HepG2 (cell line): ENCODE measurements around the gene POPDC2. TPM values are rescaled to one million over a fixed set of nuclear protein-coding genes. Genes with fewer than 3 reads are reported as not detected.

ENCODE experiments used
- ATAC-seq: fragments of 200-7000 bp; cut with Tn5 transposase; 3 replicates; pipeline ENCODE4 v1.9.1; 2020; ENCODE audit warnings: mild to moderate bottlenecking, moderate library complexity
- BruUV-seq: library from RNA; stranded (reverse); fragments of 400-500 nt; replicated peaks from 2 replicates; lab custom pipeline; 2021; lab: Mats Ljungman, UMichigan
- CTCF ChIA-PET: fragments of 300-600 bp; formaldehyde crosslinking; extraction: SDS; loops from one replicate; lab custom pipeline; 2021; ENCODE audit warnings: low total read pairs, inconsistent platforms, low intra/inter-chr PET ratio; lab: Yijun Ruan, JAX
- POLR2A ChIA-PET: fragments of 350-600 bp; sonication (Branson Sonifier 250); formaldehyde crosslinking; loops from one replicate; lab custom pipeline; 2020; ENCODE audit warnings: antibody characterized with exemption, inconsistent platforms; lab: Yijun Ruan, JAX
- DNase-seq: peaks from one replicate; pipeline ENCODE4 v3.0.0-alpha.2; 2015; ENCODE audit warnings: low spot score
- FAIRE-seq: peaks from 3 replicates; lab custom pipeline; 2011; peaks lifted over from hg19 to GRCh38; lab: Jason Lieb, UNC
- H2AFZ ChIP-seq: one replicate; pipeline ENCODE4 v1.6.1; 2011; ENCODE audit warnings: low read length, inconsistent platforms
- H3K27ac ChIP-seq: fragments of 300-600 bp; 3 replicates; pipeline ENCODE4 v1.8.0; 2011; ENCODE audit warnings: mixed run types, mild to moderate bottlenecking, mixed read lengths, low read length, inconsistent platforms; ENCODE audit not compliant: insufficient read depth; ENCODE audit errors: extremely low read length
- H3K27me3 ChIP-seq, 2 experiments: fragments of 200-600 bp in 1 of 2; 2 replicates in 1 of 2; 3 replicates in 1 of 2; pipeline versions ENCODE4 v1.6.0 to v1.8.0; 2011; ENCODE audit warnings: low read length in 2 of 2, mild to moderate bottlenecking in 2 of 2, moderate library complexity in 2 of 2, inconsistent platforms in 1 of 2; ENCODE audit not compliant: insufficient read depth in 2 of 2, control insufficient read depth in 1 of 2
- H3K36me3 ChIP-seq, 2 experiments: fragments of 200-600 bp in 1 of 2; replicated peaks in 1 of 2; 2 replicates in 1 of 2; 3 replicates in 1 of 2; pipeline versions ENCODE4 v1.5.1 to v1.8.0; 2011; ENCODE audit warnings: low read length in 2 of 2, inconsistent platforms in 1 of 2; ENCODE audit not compliant: insufficient read depth in 2 of 2, control insufficient read depth in 1 of 2
- H3K4me1 ChIP-seq: 2 replicates; pipeline ENCODE4 v1.5.1; 2012; ENCODE audit warnings: low read length, inconsistent platforms; ENCODE audit not compliant: insufficient read depth
- H3K4me2 ChIP-seq: 2 replicates; pipeline ENCODE4 v1.6.0; 2011; ENCODE audit warnings: low read depth, low read length, inconsistent platforms
- H3K4me3 ChIP-seq, 3 experiments: fragments of 200-600 bp in 1 of 3; sonication (generic), shearing (Covaris generic) in 1 of 3; replicated peaks in 1 of 3; 2 replicates each; pipeline ENCODE4 v1.5.1; 2011 to 2016; ENCODE audit warnings: low read length in 3 of 3, inconsistent platforms in 2 of 3, low read depth in 2 of 3, mild to moderate bottlenecking in 2 of 3, control low read depth in 1 of 3, mixed read lengths in 1 of 3; ENCODE audit not compliant: insufficient read depth in 1 of 3
- H3K79me2 ChIP-seq: one replicate; pipeline ENCODE4 v1.6.1; 2011; ENCODE audit warnings: low read length, inconsistent platforms; ENCODE audit not compliant: insufficient read depth
- H3K9ac ChIP-seq: 2 replicates; pipeline ENCODE4 v1.6.0; 2011; ENCODE audit warnings: mild to moderate bottlenecking, low read depth, low read length, inconsistent platforms; ENCODE audit not compliant: insufficient read depth
- H3K9me3 ChIP-seq: 2 replicates; pipeline ENCODE4 v1.5.1; 2012; ENCODE audit warnings: mild to moderate bottlenecking, low read length
- H4K20me1 ChIP-seq: 2 replicates; pipeline ENCODE4 v1.6.0; 2011; ENCODE audit warnings: inconsistent platforms, mild to moderate bottlenecking, low read length, moderate library complexity; ENCODE audit not compliant: insufficient read depth
- ELF3 ChIP-seq: IDR thresholded peaks from 2 replicates; pipeline ENCODE4 v1.6.1; 2016; ENCODE audit warnings: missing genetic modification reagents, missing compliant biosample characterization
- NRL ChIP-seq: sonication (generic); formaldehyde crosslinking; IDR thresholded peaks from 2 replicates; pipeline ENCODE4 v1.5.0; 2020; ENCODE audit warnings: missing genetic modification reagents, mild to moderate bottlenecking, moderate library complexity, borderline replicate concordance
- ZFP36 ChIP-seq: fragments of 150-350 bp; IDR thresholded peaks from 2 replicates; pipeline ENCODE4 v1.6.1; 2018; ENCODE audit warnings: borderline replicate concordance, low read length, low read depth; ENCODE audit not compliant: partially characterized antibody
- ZFX ChIP-seq: sonication (generic); formaldehyde crosslinking; IDR thresholded peaks from 2 replicates; pipeline ENCODE4 v1.4.0; 2020; ENCODE audit warnings: mild to moderate bottlenecking, low read depth, missing genetic modification reagents, moderate library complexity
- ZNF10 ChIP-seq: sonication (generic); formaldehyde crosslinking; IDR thresholded peaks from 2 replicates; pipeline ENCODE4 v1.4.0; 2020; ENCODE audit warnings: mild to moderate bottlenecking, low read depth, missing genetic modification reagents, borderline replicate concordance
- ZNF562 ChIP-seq: sonication (generic); formaldehyde crosslinking; IDR thresholded peaks from 2 replicates; pipeline ENCODE4 v1.8.0; 2022; ENCODE audit warnings: missing genetic modification reagents, borderline replicate concordance
- WGBS: methylation state at CpG from one replicate; pipeline ENCODE4 v1.1.6; 2017; ENCODE audit warnings: low lambda C conversion rate; 5-methylcytosine and 5-hydroxymethylcytosine counted together
- in situ Hi-C: cut with HindIII; loops from 2 replicates; pipeline ENCODE4 v1.10.0; 2017; ENCODE audit warnings: low pct_unique_long_range_greater_than_20kb; ENCODE audit not compliant: extremely low pct_ligation_motif_present
- intact Hi-C: fragments of 100-400 bp; cut with micrococcal nuclease; formaldehyde crosslinking; loops from one replicate; pipeline ENCODE4 v1.10.0; 2022; ENCODE audit not compliant: unreplicated experiment
- polyA plus RNA-seq, 8 experiments: library from polyadenylated mRNA; depleted of rRNA in 3 of 8; stranded (reverse) in 7 of 8; unstranded in 1 of 8; fragments of >200 nt; fragmentation: Illumina TruSeq in 4 of 8; extraction: Trizol in 4 of 8; gene quantifications; 2 replicates each; pipeline versions ENCODE4 v1.2.1 to v1.2.3, GENCODE V29; 2011 to 2016; ENCODE audit warnings: low read depth in 4 of 8, missing spikeins in 1 of 8, mixed read lengths in 1 of 8; ENCODE audit not compliant: insufficient read depth in 1 of 8
- total RNA-seq, 5 experiments: library from RNA; depleted of rRNA; stranded (reverse); fragments of >200 nt; fragmentation: Illumina TruSeq; extraction: Trizol; gene quantifications; 2 replicates each; pipeline ENCODE4 v1.2.3, GENCODE V29; 2016; ENCODE audit warnings: low read depth in 1 of 5
- TF ChIP-seq, protein P1 (sequence below): sonication (generic); formaldehyde crosslinking; IDR thresholded peaks from 2 replicates; pipeline ENCODE4 v1.8.0; 2022; ENCODE audit warnings: low read depth, missing genetic modification reagents
- TF ChIP-seq, protein P2 (sequence below): sonication (generic); formaldehyde crosslinking; IDR thresholded peaks from 2 replicates; pipeline ENCODE4 v1.5.1; 2020; ENCODE audit warnings: missing genetic modification reagents, mild to moderate bottlenecking, borderline replicate concordance
- TF ChIP-seq, protein P3 (sequence below): IDR thresholded peaks from 2 replicates; pipeline ENCODE4 v1.6.1; 2016; ENCODE audit warnings: low read depth, missing genetic modification reagents, missing compliant biosample characterization

Gene POPDC2
- total and polyA plus RNA-seq, 2 of the 13 experiments (the other 11 are each of a cell fraction or from before 2014, with no cell fraction given): 0.18 to 0.58 TPM

DNA sequence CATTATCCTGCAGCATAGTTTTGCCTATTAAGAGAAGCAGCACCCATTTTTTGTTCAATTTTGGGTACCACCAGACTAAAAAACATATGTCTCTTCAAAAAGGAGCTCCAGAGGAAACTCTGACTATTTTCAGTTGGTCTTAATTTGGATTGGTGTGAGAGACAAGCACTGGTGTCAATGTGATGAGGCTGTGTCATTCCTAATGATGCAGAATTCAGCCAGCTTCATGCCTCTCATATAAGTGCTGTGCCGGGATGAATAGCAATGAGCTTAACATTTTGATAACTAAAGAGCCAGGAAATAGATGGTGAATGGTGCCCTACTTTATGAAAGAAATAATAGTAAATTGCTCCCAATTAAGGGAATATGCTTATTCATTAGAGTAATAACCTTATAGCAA is 15.9 kb downstream of the POPDC2 start:
- ChIA-PET CTCF (no interaction called here), POLR2A (interaction anchor here (0.9 kb wide), 1 partner anchor 32 kb away, joined by 3 read pairs; no protein-coding TSS in a partner anchor)
- Histone ChIP-seq H3K4me2 (no peak overlapping the region), H3K4me1 (peaks cover 19% of the 10 kb centered on the region), H3K9ac (no peak overlapping the region), H4K20me1 (no peaks in the 10 kb centered on the region), H3K79me2 (no peaks in the 10 kb centered on the region), H2AFZ (no peak overlapping the region), H3K36me3 (no peaks in the 10 kb centered on the region), H3K27me3 (no peaks in the 10 kb centered on the region), H3K27ac (no peak overlapping the region), H3K4me3 (no peak overlapping the region), H3K9me3 (no peaks in the 10 kb centered on the region)
- WGBS: 100% methylated on average over 1 of the region's 1 CpG
- intact Hi-C loops: no loop called here
- FAIRE-seq (no peak), DNase-seq (no peak)
- no TSS peak for BruUV-seq
- TF ChIP-seq ZFP36 (no peak), ZNF562 (CRISPR knock-in tag) (no peak), ZNF10 (CRISPR knock-in tag) (no peak), ELF3 (CRISPR knock-in tag) (no peak)
- TF ChIP-seq, protein P1, sequence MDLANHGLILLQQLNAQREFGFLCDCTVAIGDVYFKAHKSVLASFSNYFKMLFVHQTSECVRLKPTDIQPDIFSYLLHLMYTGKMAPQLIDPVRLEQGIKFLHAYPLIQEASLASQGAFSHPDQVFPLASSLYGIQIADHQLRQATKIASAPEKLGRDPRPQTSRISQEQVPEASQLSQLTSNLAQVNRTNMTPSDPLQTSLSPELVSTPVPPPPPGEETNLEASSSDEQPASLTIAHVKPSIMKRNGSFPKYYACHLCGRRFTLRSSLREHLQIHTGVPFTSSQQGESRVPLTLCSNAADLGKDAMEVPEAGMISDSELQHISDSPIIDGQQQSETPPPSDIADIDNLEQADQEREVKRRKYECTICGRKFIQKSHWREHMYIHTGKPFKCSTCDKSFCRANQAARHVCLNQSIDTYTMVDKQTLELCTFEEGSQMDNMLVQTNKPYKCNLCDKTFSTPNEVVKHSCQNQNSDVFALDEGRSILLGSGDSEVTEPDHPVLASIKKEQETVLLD: no peak
- TF ChIP-seq, all 625 proteins: peak for 0
- no peak for ATAC-seq
- in situ Hi-C loops: no loop called here

DNA sequence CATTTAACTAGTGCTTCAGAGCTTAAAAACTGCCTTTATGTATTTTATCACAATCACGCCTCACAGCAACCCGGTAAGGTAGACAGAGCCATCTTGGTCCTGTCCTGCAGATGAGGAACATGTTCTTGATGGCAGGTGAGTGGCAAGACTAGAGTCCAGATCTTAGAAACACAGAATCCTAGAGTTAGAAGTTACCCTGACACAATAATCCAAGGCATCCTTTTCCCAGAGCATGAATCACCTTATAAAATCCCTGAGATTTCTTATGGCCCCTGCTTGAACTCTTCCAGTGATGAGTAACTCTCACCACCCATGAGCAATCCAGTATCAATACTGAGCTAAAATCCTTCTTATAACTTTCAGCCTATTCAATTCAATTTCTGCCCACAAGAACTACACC is 16.9 kb downstream of the POPDC2 start:
- no peak overlapping the region for H3K4me2 ChIP-seq
- 98% methylated on average over 2 of the region's 2 CpGs for WGBS
- no peak for TF ChIP-seq NRL (CRISPR knock-in tag)
- TF ChIP-seq ZFX (CRISPR knock-in tag): no peak
- TF ChIP-seq, protein P2, sequence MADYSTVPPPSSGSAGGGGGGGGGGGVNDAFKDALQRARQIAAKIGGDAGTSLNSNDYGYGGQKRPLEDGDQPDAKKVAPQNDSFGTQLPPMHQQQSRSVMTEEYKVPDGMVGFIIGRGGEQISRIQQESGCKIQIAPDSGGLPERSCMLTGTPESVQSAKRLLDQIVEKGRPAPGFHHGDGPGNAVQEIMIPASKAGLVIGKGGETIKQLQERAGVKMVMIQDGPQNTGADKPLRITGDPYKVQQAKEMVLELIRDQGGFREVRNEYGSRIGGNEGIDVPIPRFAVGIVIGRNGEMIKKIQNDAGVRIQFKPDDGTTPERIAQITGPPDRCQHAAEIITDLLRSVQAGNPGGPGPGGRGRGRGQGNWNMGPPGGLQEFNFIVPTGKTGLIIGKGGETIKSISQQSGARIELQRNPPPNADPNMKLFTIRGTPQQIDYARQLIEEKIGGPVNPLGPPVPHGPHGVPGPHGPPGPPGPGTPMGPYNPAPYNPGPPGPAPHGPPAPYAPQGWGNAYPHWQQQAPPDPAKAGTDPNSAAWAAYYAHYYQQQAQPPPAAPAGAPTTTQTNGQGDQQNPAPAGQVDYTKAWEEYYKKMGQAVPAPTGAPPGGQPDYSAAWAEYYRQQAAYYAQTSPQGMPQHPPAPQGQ (CRISPR knock-in tag): no peak
- TF ChIP-seq, protein P3, sequence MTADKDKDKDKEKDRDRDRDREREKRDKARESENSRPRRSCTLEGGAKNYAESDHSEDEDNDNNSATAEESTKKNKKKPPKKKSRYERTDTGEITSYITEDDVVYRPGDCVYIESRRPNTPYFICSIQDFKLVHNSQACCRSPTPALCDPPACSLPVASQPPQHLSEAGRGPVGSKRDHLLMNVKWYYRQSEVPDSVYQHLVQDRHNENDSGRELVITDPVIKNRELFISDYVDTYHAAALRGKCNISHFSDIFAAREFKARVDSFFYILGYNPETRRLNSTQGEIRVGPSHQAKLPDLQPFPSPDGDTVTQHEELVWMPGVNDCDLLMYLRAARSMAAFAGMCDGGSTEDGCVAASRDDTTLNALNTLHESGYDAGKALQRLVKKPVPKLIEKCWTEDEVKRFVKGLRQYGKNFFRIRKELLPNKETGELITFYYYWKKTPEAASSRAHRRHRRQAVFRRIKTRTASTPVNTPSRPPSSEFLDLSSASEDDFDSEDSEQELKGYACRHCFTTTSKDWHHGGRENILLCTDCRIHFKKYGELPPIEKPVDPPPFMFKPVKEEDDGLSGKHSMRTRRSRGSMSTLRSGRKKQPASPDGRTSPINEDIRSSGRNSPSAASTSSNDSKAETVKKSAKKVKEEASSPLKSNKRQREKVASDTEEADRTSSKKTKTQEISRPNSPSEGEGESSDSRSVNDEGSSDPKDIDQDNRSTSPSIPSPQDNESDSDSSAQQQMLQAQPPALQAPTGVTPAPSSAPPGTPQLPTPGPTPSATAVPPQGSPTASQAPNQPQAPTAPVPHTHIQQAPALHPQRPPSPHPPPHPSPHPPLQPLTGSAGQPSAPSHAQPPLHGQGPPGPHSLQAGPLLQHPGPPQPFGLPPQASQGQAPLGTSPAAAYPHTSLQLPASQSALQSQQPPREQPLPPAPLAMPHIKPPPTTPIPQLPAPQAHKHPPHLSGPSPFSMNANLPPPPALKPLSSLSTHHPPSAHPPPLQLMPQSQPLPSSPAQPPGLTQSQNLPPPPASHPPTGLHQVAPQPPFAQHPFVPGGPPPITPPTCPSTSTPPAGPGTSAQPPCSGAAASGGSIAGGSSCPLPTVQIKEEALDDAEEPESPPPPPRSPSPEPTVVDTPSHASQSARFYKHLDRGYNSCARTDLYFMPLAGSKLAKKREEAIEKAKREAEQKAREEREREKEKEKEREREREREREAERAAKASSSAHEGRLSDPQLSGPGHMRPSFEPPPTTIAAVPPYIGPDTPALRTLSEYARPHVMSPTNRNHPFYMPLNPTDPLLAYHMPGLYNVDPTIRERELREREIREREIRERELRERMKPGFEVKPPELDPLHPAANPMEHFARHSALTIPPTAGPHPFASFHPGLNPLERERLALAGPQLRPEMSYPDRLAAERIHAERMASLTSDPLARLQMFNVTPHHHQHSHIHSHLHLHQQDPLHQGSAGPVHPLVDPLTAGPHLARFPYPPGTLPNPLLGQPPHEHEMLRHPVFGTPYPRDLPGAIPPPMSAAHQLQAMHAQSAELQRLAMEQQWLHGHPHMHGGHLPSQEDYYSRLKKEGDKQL: no peak

More for the DNA sequence above, 16.9 kb downstream of the POPDC2 start:
- no peaks in the 10 kb centered on the region for H3K9me3 ChIP-seq
- ChIA-PET CTCF (no interaction called here), POLR2A (no interaction called here)
- no peaks in the 10 kb centered on the region for H3K36me3 ChIP-seq
- no peaks in the 10 kb centered on the region for H3K27me3 ChIP-seq
- no peak overlapping the region for H2AFZ ChIP-seq
- no peak overlapping the region for H3K4me3 ChIP-seq
- intact Hi-C loops: no loop called here
- H3K27ac ChIP-seq: no peak overlapping the region
- FAIRE-seq (no peak), ATAC-seq (no peak), DNase-seq (no peak)
- BruUV-seq: no TSS peak
- H3K4me1 ChIP-seq: peaks cover 19% of the 10 kb centered on the region
- in situ Hi-C loops: no loop called here
- H4K20me1 ChIP-seq: no peaks in the 10 kb centered on the region
- H3K9ac ChIP-seq: no peak overlapping the region
- no peaks in the 10 kb centered on the region for H3K79me2 ChIP-seq
